Type B pancreatic cell (in vitro differentiated cells): ENCODE results near the gene ZCCHC12. TPM values are rescaled to one million over a fixed set of nuclear protein-coding genes. Genes with fewer than 3 reads are reported as not detected.
"Not testable (repeated sequence)": the region's sequence is repeated elsewhere in the genome, so short reads cannot be mapped to it uniquely, and the experiment has no call there.

ENCODE experiments used
- DNase-seq: peaks from one replicate; pipeline ENCODE4 v3.0.0; 2021; ENCODE audit warnings: mixed read lengths; ENCODE audit not compliant: unreplicated experiment; ENCODE audit errors: extremely low spot score
- H3K27ac Mint-ChIP-seq: 2 replicates; pipeline ENCODE4 v1.8.0; 2021; ENCODE audit warnings: mild to moderate bottlenecking, mixed read lengths
- H3K27me3 Mint-ChIP-seq: 2 replicates; pipeline ENCODE4 v1.8.0; 2021; ENCODE audit warnings: mixed read lengths
- H3K36me3 Mint-ChIP-seq: 2 replicates; pipeline ENCODE4 v1.8.0; 2021; ENCODE audit warnings: mixed read lengths
- H3K4me1 Mint-ChIP-seq: one replicate; pipeline ENCODE4 v1.8.0; 2021; ENCODE audit warnings: mixed read lengths; ENCODE audit not compliant: unreplicated experiment
- H3K4me3 Mint-ChIP-seq: 2 replicates; pipeline ENCODE4 v1.8.0; 2021; ENCODE audit warnings: mild to moderate bottlenecking, mixed read lengths
- H3K9me3 Mint-ChIP-seq: 2 replicates; pipeline ENCODE4 v1.8.0; 2021; ENCODE audit warnings: mixed read lengths
- CTCF ChIP-seq: fragments of 200-600 bp; sonication (generic); conservative IDR thresholded peaks from 2 replicates; pipeline ENCODE4 v1.5.0; 2021; ENCODE audit warnings: antibody characterized with exemption, mild to moderate bottlenecking
- total RNA-seq: library from RNA; stranded (reverse); gene quantifications from 2 replicates; pipeline ENCODE4 v1.2.1, GENCODE V29; 2021; ENCODE audit warnings: low replicate concordance

The ZCCHC12 gene
- total RNA-seq, 1 donor from 2014 or later, result 10.6 TPM

- H3K4me3 Mint-ChIP-seq, result no peak overlapping the region
- H3K36me3 Mint-ChIP-seq, result no peaks in the 10 kb centered on the region
- no peaks in the 10 kb centered on the region for H3K27me3 Mint-ChIP-seq
- no peak overlapping the region for H3K27ac Mint-ChIP-seq
- DNase-seq, result no peak
- H3K4me1 Mint-ChIP-seq, result no peaks in the 10 kb centered on the region
- no peak for TF ChIP-seq CTCF
- H3K9me3 Mint-ChIP-seq, result peaks cover 4% of the 10 kb centered on the region
These were observed 20.8 kb upstream of the ZCCHC12 start for GRCh38 chrX:118802857-118803256.

- Mint-ChIP-seq H3K9me3 (no peaks in the 10 kb centered on the region), H3K27ac (no peak overlapping the region), H3K27me3 (no peaks in the 10 kb centered on the region), H3K36me3 (no peaks in the 10 kb centered on the region), H3K4me3 (no peak overlapping the region), H3K4me1 (no peaks in the 10 kb centered on the region)
- no peak for DNase-seq
- peak; percentile 77 for TF ChIP-seq CTCF
These were observed 16.2 kb upstream of the ZCCHC12 start for GRCh38 chrX:118807151-118808017.

GRCh38 chrX:118817257-118817656 lies 6.4 kb upstream of the ZCCHC12 start:
- H3K27ac Mint-ChIP-seq, H3K36me3 Mint-ChIP-seq, H3K27me3 Mint-ChIP-seq, H3K4me3 Mint-ChIP-seq, DNase-seq, H3K4me1 Mint-ChIP-seq, H3K9me3 Mint-ChIP-seq: not testable (repeated sequence)

GRCh38 chrX:118824173-118824730 lies 628 bp downstream of the ZCCHC12 start:
- peaks cover 4% of the 10 kb centered on the region for H3K9me3 Mint-ChIP-seq
- no peak overlapping the region for H3K27ac Mint-ChIP-seq
- no peaks in the 10 kb centered on the region for H3K36me3 Mint-ChIP-seq
- H3K27me3 Mint-ChIP-seq, result peaks cover 63% of the 10 kb centered on the region
- no peak for DNase-seq
- no peak for TF ChIP-seq CTCF
- H3K4me1 Mint-ChIP-seq, result no peaks in the 10 kb centered on the region
- H3K4me3 Mint-ChIP-seq, result peak overlapping the region; percentile 88

- peaks cover 66% of the 10 kb centered on the region for H3K27me3 Mint-ChIP-seq
These were observed 1.6 kb downstream of the ZCCHC12 start for GRCh38 chrX:118825227-118825626.

More at GRCh38 chrX:118825227-118825626, 1.6 kb downstream of the ZCCHC12 start:
- Mint-ChIP-seq H3K4me3 (peak overlapping the region; percentile 88), H3K9me3 (peaks cover 4% of the 10 kb centered on the region), H3K4me1 (no peaks in the 10 kb centered on the region), H3K27ac (no peak overlapping the region), H3K36me3 (no peaks in the 10 kb centered on the region)
- TF ChIP-seq CTCF, result no peak
- no peak for DNase-seq
